Caco-2 (cell line): ENCODE measurements around the gene NPAS2. TPM values are rescaled to one million over a fixed set of nuclear protein-coding genes. Genes with fewer than 3 reads are reported as not detected.

Experiments used
- BruUV-seq: library from RNA; stranded (reverse); fragments of 400-500 nt; replicated peaks from 2 replicates; lab custom pipeline; 2021; lab: Mats Ljungman, UMichigan
- CTCF ChIA-PET: fragments of 300-600 bp; sonication (Branson Sonifier 250); formaldehyde crosslinking; loops from one replicate; lab custom pipeline; 2022; ENCODE audit warnings: antibody characterized with exemption; lab: Charles Lee
- POLR2A ChIA-PET: fragments of 300-600 bp; sonication (Branson Sonifier 250); formaldehyde crosslinking; loops from one replicate; lab custom pipeline; 2022; ENCODE audit warnings: antibody characterized with exemption; lab: Charles Lee
- DNase-seq, 2 experiments: peaks; one replicate each; pipeline versions ENCODE4 v3.0.0 to v3.0.0-alpha.2; 2020 to 2022
- H3K27me3 ChIP-seq: replicated peaks from 2 replicates; pipeline ENCODE4 v1.6.0; 2011; ENCODE audit warnings: low read length; ENCODE audit not compliant: control insufficient read depth, insufficient read depth
- H3K36me3 ChIP-seq: 2 replicates; pipeline ENCODE4 v1.5.1; 2011; ENCODE audit warnings: low read length; ENCODE audit not compliant: control insufficient read depth, insufficient read depth
- H3K4me1 ChIP-seq: fragments of 250-450 bp; sonication (Bioruptor Pico); 2 replicates; pipeline ENCODE4 v1.5.1; 2020; ENCODE audit warnings: mild to moderate bottlenecking
- H3K4me3 ChIP-seq: 2 replicates; pipeline ENCODE4 v1.5.1; 2011; ENCODE audit warnings: low read depth, mild to moderate bottlenecking, control low read depth, low read length
- H3K9me3 ChIP-seq: fragments of 250-450 bp; sonication (Bioruptor Pico); 2 replicates; pipeline ENCODE4 v1.5.1; 2020; ENCODE audit warnings: mild to moderate bottlenecking, moderate library complexity
- H3K27ac Mint-ChIP-seq: one replicate; pipeline ENCODE4 v1.8.0; 2022; ENCODE audit warnings: mixed read lengths; ENCODE audit not compliant: unreplicated experiment
- H3K27me3 Mint-ChIP-seq: one replicate; pipeline ENCODE4 v1.8.0; 2022; ENCODE audit warnings: mixed read lengths; ENCODE audit not compliant: insufficient read depth, unreplicated experiment
- H3K36me3 Mint-ChIP-seq: one replicate; pipeline ENCODE4 v1.8.0; 2022; ENCODE audit warnings: mild to moderate bottlenecking, mixed read lengths; ENCODE audit not compliant: insufficient read depth, unreplicated experiment
- H3K4me1 Mint-ChIP-seq: one replicate; pipeline ENCODE4 v1.8.0; 2022; ENCODE audit warnings: low read depth, mixed read lengths; ENCODE audit not compliant: unreplicated experiment
- H3K4me3 Mint-ChIP-seq: one replicate; pipeline ENCODE4 v1.8.0; 2022; ENCODE audit warnings: mild to moderate bottlenecking, moderate library complexity, mixed read lengths; ENCODE audit not compliant: unreplicated experiment
- H3K9me3 Mint-ChIP-seq: one replicate; pipeline ENCODE4 v1.8.0; 2022; ENCODE audit warnings: mixed read lengths; ENCODE audit not compliant: unreplicated experiment
- intact Hi-C: fragments of 100-400 bp; cut with micrococcal nuclease; formaldehyde crosslinking; loops from one replicate; pipeline ENCODE4 v1.10.0; 2022; ENCODE audit not compliant: unreplicated experiment
- total RNA-seq: library from RNA; stranded (reverse); gene quantifications from 2 replicates; pipeline ENCODE4 v1.2.3, GENCODE V29; 2022
- TF ChIP-seq, protein P1 (sequence below), 2 experiments: fragments of 200-600 bp in 1 of 2; IDR thresholded peaks; 1 replicate in 1 of 2; 2 replicates in 1 of 2; pipeline versions ENCODE4 v1.5.1 to v1.8.0; 2011 to 2022; ENCODE audit warnings: antibody characterized with exemption in 1 of 2, control low read depth in 1 of 2, inconsistent platforms in 1 of 2, low read depth in 1 of 2, low read length in 1 of 2, mild to moderate bottlenecking in 1 of 2, moderate library complexity in 1 of 2; ENCODE audit not compliant: insufficient read depth in 1 of 2, severe bottlenecking in 1 of 2, unreplicated experiment in 1 of 2

NPAS2 gene
- total RNA-seq, 1 experiment from 2014 or later: 2.8 TPM

DNA sequence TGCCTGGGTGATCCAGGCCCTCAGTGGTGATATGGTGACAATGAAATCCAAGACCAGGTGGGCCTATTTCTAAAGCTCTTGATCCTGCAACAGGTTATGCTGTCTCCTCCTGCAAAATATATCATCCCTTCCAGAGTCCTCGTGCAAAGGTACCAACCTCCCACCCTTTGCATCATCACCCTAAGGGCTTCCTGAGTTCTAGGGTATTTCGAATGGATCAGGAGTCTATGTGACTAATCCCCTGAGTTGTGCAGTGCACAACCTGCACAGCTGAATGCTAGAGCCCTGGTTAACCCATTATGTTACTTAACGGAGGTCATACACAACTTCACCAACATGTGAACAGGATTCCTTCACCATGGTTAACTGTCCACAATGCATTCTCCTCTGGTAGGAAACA, 13.4 kb upstream of the NPAS2 start:
- Histone ChIP-seq H3K4me1 (no peaks in the 10 kb centered on the region), H3K27me3 (0 out of 2 replicates have a peak, but pooled peaks cover 2% of the 10 kb centered on the region), H3K36me3 (no peaks in the 10 kb centered on the region), H3K4me3 (no peak overlapping the region), H3K9me3 (no peaks in the 10 kb centered on the region)
- TF ChIP-seq, protein P1, sequence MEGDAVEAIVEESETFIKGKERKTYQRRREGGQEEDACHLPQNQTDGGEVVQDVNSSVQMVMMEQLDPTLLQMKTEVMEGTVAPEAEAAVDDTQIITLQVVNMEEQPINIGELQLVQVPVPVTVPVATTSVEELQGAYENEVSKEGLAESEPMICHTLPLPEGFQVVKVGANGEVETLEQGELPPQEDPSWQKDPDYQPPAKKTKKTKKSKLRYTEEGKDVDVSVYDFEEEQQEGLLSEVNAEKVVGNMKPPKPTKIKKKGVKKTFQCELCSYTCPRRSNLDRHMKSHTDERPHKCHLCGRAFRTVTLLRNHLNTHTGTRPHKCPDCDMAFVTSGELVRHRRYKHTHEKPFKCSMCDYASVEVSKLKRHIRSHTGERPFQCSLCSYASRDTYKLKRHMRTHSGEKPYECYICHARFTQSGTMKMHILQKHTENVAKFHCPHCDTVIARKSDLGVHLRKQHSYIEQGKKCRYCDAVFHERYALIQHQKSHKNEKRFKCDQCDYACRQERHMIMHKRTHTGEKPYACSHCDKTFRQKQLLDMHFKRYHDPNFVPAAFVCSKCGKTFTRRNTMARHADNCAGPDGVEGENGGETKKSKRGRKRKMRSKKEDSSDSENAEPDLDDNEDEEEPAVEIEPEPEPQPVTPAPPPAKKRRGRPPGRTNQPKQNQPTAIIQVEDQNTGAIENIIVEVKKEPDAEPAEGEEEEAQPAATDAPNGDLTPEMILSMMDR (IDR thresholded peaks at IDR 0.05; ENCODE audit: insufficient read depth in 1 of 2, low read depth in 1 of 2, low read length in 1 of 2, severe bottlenecking in 1 of 2, unreplicated experiment in 1 of 2): no peak
- Mint-ChIP-seq H3K27ac (no peak overlapping the region), H3K36me3 (no peaks in the 10 kb centered on the region), H3K4me3 (no peak overlapping the region), H3K4me1 (no peaks in the 10 kb centered on the region), H3K27me3 (peaks cover 17% of the 10 kb centered on the region), H3K9me3 (no peaks in the 10 kb centered on the region)
- intact Hi-C loops: no loop called here
- CTCF ChIA-PET: no interaction called here
- POLR2A ChIA-PET: no interaction called here
- no peak for DNase-seq
- BruUV-seq: no TSS peak

DNA sequence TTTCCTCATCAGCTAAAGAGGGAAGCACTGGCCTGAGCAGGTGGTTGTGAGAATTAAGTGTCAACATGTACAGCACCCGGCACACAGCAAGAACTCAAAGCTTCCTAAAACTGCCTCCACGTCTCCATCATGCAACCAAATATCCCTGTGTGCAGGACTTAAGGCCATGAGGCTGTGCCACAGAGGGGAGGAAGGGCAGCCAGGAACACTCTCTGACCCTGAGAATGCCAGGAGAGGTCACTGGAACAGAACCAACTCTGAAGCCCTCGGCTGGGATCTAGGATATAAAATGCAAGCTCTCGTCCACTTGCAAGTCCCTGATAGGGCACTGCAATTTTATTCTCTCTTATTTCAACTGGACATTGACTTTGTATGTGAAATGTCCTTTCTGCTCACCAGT, 12.2 kb upstream of the NPAS2 start:
- Mint-ChIP-seq H3K4me3 (no peak overlapping the region), H3K27ac (no peak overlapping the region), H3K27me3 (peaks cover 22% of the 10 kb centered on the region), H3K36me3 (no peaks in the 10 kb centered on the region), H3K4me1 (no peaks in the 10 kb centered on the region), H3K9me3 (no peaks in the 10 kb centered on the region)
- Histone ChIP-seq H3K4me1 (no peaks in the 10 kb centered on the region), H3K36me3 (no peaks in the 10 kb centered on the region), H3K27me3 (0 out of 2 replicates have a peak, but pooled peaks cover 2% of the 10 kb centered on the region), H3K4me3 (no peak overlapping the region), H3K9me3 (no peaks in the 10 kb centered on the region)
- CTCF ChIA-PET: no interaction called here
- TF ChIP-seq, protein P1 (IDR thresholded peaks at IDR 0.05; ENCODE audit: insufficient read depth in 1 of 2, low read depth in 1 of 2, low read length in 1 of 2, severe bottlenecking in 1 of 2, unreplicated experiment in 1 of 2): no peak
- no peak for DNase-seq
- intact Hi-C loops: no loop called here
- no TSS peak for BruUV-seq
- POLR2A ChIA-PET: no interaction called here

- Mint-ChIP-seq H3K9me3 (no peaks in the 10 kb centered on the region), H3K4me3 (no peak overlapping the region), H3K27me3 (peaks cover 22% of the 10 kb centered on the region), H3K36me3 (no peaks in the 10 kb centered on the region), H3K4me1 (no peaks in the 10 kb centered on the region), H3K27ac (no peak overlapping the region)
- no peak overlapping the region for H3K4me3 ChIP-seq
- ChIA-PET POLR2A (no interaction called here), CTCF (no interaction called here)
- no TSS peak for BruUV-seq
- no peak for DNase-seq
- 0 out of 2 replicates have a peak, but pooled peaks cover 2% of the 10 kb centered on the region for H3K27me3 ChIP-seq
- no peaks in the 10 kb centered on the region for H3K4me1 ChIP-seq
- H3K36me3 ChIP-seq: no peaks in the 10 kb centered on the region
- TF ChIP-seq, protein P1 (IDR thresholded peaks at IDR 0.05; ENCODE audit: insufficient read depth in 1 of 2, low read depth in 1 of 2, low read length in 1 of 2, severe bottlenecking in 1 of 2, unreplicated experiment in 1 of 2): no peak
- no peaks in the 10 kb centered on the region for H3K9me3 ChIP-seq
- intact Hi-C loops: no loop called here
Measured at GRCh38 chr2:100808582-100808981, 11.4 kb upstream of the NPAS2 start.
